CD1c-positive myeloid dendritic cell (primary cell): ENCODE data around the gene CCS.
"Not testable (repeated sequence)": the region's sequence is repeated elsewhere in the genome, so short reads cannot be mapped to it uniquely, and the experiment has no call there.

Experiments
- DNase-seq: peaks from one replicate; pipeline ENCODE4 v3.0.0-alpha.2; 2016; ENCODE audit errors: extremely low spot score

Gene CCS

DNA sequence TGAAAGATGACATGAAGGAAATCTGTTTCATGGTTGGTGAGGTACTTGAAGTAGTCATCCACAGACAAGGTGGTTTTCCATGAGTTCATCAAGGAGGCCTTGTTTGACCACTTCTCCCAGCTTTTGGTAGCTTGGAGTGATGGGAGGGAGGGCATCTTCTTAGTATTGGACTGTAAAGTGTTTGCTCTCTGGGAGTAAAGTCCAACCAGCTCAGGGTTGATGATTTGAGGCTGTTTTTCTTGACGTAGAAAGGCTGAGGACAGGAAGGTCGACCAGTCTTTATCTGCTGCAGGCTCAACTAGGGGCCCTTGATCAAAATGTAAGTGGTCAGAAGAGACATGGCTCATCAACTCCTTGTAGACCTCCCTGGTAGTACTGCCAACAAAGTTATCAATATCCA lies 1.8 kb upstream of the CCS start:
- DNase-seq: no peak

DNA sequence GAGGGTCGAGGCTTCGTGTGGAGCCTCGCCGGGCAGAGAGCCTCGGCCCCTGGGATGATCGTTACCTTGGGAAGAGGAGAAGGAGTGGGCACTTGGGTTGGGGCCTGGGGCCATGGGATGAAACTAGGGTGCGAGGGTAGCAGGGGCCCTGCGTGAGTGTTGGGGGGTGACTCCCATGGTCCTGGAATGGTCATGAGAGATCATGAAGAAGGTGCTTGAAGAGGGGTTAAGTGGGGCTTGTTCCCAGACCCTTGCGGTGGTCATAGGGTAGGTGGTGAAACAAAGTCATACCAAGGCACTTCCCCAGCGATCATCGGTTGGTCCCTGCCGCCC lies 284 bp downstream of the CCS start:
- DNase-seq: no peak

DNA sequence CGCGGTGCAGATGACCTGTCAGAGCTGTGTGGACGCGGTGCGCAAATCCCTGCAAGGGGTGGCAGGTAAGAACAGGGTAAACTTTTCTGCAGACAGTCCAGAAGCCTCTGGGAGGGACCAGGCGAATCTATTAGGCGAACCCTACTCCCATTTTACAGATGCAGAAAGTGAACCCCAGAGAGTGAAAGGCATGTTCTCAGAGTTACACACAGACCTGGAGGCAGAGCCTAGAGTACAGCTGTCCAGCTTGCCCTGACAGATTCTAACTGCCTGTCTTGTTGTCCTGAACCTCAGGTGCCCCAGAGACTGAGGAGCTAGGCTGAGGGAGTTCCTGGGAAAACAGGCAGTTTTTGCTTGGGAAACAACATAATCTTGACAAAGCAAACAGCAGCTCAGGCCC lies 665 bp downstream of the CCS start:
- no peak for DNase-seq

DNA sequence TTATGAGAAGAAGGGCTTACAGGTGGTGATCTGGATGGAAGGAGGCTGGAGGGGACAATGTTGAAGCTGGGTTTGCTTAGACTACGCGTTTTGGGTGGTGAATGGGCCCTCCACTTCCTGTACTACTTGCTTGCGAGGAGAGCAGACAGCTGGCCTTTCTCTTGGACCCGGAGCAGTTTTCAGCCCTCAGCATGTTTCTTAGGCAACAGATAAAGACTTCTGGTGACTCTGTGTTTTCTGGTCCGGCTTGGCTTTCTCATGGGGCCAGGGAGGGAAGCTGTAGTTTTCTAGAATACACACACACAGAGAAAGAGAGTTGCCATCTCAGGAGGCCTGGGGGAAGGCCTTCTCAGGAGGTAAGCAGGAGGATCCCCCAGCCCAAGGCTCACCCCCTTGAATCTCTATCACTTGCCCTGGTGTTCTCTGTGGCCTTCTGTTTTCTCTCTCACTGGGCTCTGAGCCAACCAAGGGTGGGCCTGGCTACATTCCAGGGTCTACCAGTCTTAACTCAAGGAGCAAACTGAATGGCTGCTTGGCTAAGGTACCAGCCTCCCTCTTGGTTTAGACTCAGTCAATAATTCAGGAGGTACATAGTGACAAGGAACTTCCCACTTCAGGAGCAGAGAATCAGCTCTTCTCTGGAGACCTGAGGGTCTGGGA lies 2.4 kb downstream of the CCS start:
- DNase-seq: peak; percentile 16

DNA sequence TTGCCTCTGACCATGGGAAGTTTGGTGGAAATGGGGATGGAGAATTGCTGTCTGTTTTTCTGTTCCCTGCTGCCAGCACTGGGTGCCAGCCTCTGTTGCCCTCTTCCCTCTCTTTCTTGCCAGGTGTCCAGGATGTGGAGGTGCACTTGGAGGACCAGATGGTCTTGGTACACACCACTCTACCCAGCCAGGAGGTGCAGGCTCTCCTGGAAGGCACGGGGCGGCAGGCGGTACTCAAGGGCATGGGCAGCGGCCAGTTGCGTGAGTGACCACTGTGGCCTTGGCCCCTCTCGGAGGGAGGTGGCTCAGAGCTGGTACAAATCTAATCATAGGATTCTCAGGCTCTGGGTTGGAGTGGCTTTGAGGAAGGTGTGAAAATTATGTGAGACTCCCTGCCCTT lies 6.0 kb downstream of the CCS start:
- no peak for DNase-seq

GRCh38 chr11:66600219-66600618 lies 7.2 kb downstream of the CCS start:
- DNase-seq: no peak

- peak; percentile 67 for DNase-seq
These were observed 7.7 kb downstream of the CCS start for GRCh38 chr11:66600631-66601233.

DNA sequence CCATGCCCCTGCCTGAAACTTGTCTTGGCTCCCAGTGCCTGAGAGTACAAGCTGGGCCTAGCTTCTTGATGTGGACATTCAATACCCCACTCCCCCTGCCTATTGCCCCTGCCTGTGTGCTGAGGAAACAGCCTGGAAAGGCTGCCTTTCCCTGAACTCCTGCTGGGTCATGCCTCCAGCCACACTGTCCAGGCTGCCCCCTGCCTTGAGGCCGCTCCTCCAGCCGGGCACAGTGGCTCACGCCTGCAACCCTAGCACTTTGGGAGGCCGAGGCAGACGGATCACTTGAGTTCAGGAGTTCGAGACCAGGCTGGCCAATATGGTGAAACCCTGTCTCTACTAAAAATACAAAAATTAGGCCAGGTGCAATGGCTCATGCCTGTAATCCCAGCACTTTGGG lies 10.1 kb downstream of the CCS start:
- DNase-seq: no peak

DNA sequence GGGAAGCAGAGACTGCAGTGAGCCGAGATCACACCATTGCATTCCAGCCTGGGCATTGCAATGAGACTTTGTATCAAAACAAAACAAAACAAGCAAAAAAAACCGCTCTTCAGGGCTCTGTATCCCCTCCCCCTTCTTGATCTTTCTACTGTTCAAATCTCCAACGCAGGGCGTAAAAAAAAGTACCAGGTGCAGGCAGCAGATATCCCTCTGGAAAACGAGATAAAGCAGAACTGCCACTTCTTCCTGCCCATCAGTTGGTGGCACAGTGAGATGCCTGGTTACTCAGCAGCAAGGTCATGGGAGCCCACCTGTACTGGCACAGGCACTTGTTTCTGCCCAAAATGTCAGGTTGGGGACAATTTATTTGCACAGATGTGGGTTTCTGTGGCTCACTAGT lies 11.2 kb downstream of the CCS start:
- no peak for DNase-seq

GRCh38 chr11:66606608-66607007 lies 13.6 kb downstream of the CCS start:
- DNase-seq: not testable (repeated sequence)

DNA sequence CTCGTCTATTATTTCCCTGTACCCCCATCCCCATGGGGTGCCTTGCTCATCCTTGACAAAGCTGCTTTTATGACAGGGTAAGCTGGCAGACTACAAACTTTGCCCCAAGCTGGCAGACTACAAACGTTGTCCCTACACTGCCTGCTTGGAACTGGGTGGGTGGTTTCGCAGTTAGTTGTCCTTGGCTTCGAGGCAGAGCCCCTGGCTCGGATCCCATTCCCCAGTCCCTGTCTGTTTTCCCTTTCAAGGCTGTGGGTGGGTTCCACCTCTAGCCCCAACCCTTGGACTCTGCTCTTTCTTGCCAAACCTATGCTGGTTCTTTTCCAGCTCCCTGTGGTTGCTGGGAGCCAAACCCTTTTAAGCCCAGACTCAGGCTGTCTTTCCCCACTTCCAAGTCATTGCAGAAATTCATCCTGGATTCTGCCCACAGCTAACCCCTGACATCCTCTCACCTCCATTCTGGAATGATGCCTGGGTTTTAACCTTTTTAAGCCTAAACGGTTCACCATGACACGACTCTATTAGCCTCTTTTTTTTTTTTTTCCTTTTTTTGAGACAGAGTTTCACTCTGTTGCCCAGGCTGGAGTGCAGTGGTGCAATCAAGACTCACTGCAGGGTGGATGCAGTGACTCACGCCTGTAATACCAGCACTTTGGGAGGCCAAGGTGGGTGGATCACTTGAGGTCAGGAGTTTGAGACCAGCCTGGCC lies 14.3 kb downstream of the CCS start:
- peak; percentile 31 for DNase-seq

DNA sequence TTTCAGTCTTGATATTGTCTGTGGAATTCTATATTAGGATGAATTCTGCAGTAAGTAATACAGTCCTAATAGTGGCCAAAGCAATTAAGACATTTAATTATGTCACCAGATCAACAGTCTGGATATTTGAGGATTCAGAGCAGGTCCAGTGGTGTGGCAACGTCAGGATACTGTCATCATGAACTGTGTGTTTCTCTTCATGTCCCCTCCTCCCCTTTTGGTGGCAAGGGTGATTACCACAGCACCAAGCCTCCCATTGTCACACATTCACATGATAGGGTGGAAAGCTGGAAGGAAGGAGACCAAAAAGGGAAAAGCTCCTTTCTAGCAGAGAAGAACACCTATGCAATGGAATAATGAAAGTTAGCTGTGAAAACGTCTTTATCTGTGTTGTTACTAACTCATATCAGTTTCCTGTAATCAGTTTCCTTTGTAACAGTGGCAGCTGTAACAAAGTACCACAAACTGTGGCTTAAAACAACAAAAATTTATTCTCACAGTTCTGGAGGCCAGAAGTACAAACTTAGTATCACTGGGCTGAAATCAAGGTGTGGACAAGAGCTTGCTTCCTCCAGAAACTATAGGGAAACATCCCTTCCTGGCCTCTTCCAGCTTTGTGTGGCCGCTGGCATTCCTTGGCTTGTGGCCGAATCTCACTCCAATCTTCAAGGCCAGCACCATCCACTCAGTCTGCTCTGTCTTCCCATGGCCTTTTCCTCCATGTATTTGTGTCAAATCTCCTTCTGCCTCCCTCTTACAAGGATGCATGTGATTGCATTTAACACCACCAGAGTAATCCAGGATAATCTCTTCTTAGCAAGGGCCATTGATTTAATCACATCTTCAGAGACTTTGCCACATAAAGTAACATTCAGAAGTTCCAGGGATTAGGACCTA lies 17.0 kb downstream of the CCS start:
- DNase-seq: no peak

DNA sequence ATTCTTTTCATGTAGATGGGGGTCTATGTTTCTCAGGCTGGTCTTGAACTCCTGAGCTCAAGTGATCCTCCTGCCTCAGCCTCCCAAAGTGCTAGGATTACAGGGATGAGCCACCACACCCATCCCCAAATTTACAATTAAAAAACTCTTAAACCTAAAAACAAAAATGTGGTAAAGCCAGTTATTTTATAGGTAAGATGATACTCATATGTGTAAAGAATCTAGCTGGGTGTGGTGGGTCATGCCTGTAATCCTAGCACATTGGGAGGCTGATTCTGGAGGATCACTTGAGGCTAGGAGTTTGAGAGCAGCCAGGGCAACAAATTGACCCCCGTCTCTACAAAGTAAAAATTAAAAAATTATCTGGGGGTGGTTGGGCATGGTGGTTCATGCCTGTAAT lies 19.5 kb downstream of the CCS start:
- no peak for DNase-seq

GRCh38 chr11:66614073-66614472 lies 21.1 kb downstream of the CCS start:
- DNase-seq: no peak

DNA sequence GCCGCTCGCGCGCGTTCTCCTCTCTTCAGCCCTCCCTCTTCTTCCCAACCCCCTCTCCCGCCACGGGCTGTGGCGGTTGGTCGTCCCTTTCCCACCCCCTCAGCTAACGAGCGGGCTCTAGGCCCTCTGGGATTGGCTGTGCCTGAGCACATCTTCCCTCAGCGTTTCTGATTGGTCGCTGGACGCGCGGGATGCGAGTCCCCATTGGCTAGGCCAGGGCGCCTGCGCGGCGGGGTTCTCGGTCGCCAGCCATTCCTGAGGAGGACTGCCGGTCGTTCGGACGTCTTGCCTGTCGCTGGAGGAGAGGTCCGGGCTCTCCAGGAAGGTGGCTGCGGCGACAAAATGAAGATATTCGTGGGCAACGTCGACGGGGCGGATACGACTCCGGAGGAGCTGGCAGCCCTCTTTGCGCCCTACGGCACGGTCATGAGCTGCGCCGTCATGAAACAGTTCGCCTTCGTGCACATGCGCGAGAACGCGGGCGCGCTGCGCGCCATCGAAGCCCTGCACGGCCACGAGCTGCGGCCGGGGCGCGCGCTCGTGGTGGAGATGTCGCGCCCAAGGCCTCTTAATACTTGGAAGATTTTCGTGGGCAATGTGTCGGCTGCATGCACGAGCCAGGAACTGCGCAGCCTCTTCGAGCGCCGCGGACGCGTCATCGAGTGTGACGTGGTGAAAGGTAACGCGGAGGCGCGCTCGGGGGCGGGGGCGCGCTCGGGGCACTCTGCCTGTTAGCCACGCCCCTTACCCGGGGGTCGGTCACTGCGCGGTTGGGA lies 23.6 kb downstream of the CCS start, which contains the start of gene RBM14:
RBM14 (plus strand) TSS at position 252 of the 776 bp plus-strand sequence; CDS start at position 343, 91 bp downstream.
- peak; percentile 100 for DNase-seq

- peak; percentile 93 for DNase-seq
These were observed 24.3 kb downstream of the CCS start for GRCh38 chr11:66617155-66617834.

DNA sequence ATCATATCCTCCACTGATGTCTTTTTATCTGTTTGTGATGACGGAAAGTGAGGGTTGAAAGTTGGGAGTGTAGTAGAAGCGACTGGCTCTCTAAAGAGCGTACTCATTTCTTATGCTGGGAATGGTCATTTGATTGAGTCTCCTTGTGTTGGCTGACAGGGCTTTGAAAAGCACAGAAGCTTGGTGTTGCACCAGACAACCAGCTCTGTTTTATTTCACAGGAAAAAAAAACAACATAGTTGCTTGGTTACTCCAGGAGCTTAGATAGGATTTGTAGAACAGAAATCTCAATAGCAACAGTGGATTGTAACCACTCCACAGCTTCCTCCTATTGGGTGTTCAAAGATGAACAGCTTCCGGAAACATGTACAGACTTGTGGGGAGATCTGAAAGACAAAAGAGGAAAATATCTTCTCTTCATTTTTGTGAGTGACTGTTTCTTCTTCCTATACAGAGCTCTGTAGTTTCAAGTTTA lies 26.1 kb downstream of the CCS start:
- peak; percentile 90 for DNase-seq

- DNase-seq: no peak
These were observed 31.5 kb downstream of the CCS start for GRCh38 chr11:66624450-66624849.

- DNase-seq: no peak
These were observed 32.2 kb downstream of the CCS start for GRCh38 chr11:66625041-66625751.

GRCh38 chr11:66625752-66626149 lies 32.8 kb downstream of the CCS start:
- no peak for DNase-seq
